Right lobe of liver (tissue), 6 donors: ENCODE data around the gene DSCAM. TPM values are rescaled to one million over a fixed set of nuclear protein-coding genes. Genes with fewer than 3 reads are reported as not detected.

Experiments used
- ATAC-seq, 4 donors: fragments of 200-7000 bp; cut with Tn5 transposase; one replicate each; pipeline ENCODE4 v1.9.1; 2020; ENCODE audit warnings: mild to moderate bottlenecking in 4 of 4, moderate library complexity in 4 of 4
- DNase-seq, 3 donors: peaks; one replicate each; pipeline ENCODE4 v3.0.0-alpha.2; 2020
- H3K27ac ChIP-seq, 3 donors: fragments of 200-600 bp; one replicate each; pipeline ENCODE4 v1.8.0; 2022
- H3K27me3 ChIP-seq, 2 donors: fragments of 200-600 bp; one replicate each; pipeline ENCODE4 v1.8.0; 2022
- H3K36me3 ChIP-seq, 4 donors: fragments of 200-600 bp; sonication (generic) in 1 of 4; one replicate each; pipeline versions ENCODE4 v1.5.1 to v1.8.0; 2017 to 2022; ENCODE audit warnings: control low read depth in 1 of 4
- H3K4me1 ChIP-seq, 4 donors: fragments of 200-600 bp; sonication (generic) in 1 of 4; one replicate each; pipeline versions ENCODE4 v1.5.1 to v1.8.0; 2017 to 2022; ENCODE audit warnings: control low read depth in 1 of 4
- H3K4me3 ChIP-seq, 3 donors: fragments of 200-600 bp; one replicate each; pipeline ENCODE4 v1.8.0; 2022
- H3K9me3 ChIP-seq, 4 donors: fragments of 200-600 bp; sonication (generic) in 1 of 4; one replicate each; pipeline versions ENCODE4 v1.5.1 to v1.8.0; 2017 to 2022; ENCODE audit warnings: control low read depth in 1 of 4
- CTCF ChIP-seq, 4 donors: fragments of 200-600 bp in 3 of 4; fragments of 450-650 bp in 1 of 4; IDR thresholded peaks; one replicate each; pipeline versions ENCODE4 v1.5.1 to v1.8.0; 2016 to 2022; ENCODE audit warnings: antibody characterized with exemption in 4 of 4, mild to moderate bottlenecking in 2 of 4
- POLR2A ChIP-seq: fragments of 450-650 bp; IDR thresholded peaks from one replicate; pipeline ENCODE4 v1.6.1; 2017; ENCODE audit warnings: antibody characterized with exemption, mild to moderate bottlenecking
- WGBS: methylation state at CpG from one replicate; pipeline ENCODE4 v1.1.6; 2018; ENCODE audit warnings: low coverage, low lambda C conversion rate; ENCODE audit not compliant: insufficient coverage; ENCODE audit errors: missing lambda C conversion rate; 5-methylcytosine and 5-hydroxymethylcytosine counted together
- intact Hi-C, 2 donors: fragments of 100-400 bp; cut with DNase I; formaldehyde crosslinking; loops; one replicate each; pipeline versions ENCODE4 v1.11.2 to v1.14.1; 2022
- total RNA-seq, 6 experiments: library from RNA; depleted of rRNA in 2 of 6; stranded (reverse); fragments of >200 nt in 2 of 6; fragmentation: NEBNext Ultra II Directional in 3 of 6; extraction: Animal tissue kit (Norgen Biotek cat#: 25700) in 3 of 6; gene quantifications; one replicate each; pipeline versions ENCODE4 v1.1.0 to v1.2.4, GENCODE V29; 2016 to 2023
- donor health status: DM: no; HTN: yes; CAD: no.
- donor health status: DM: no; HTN: no; CAD: no.
- donor health status: DM: no; HTN: no; CAD: no.
- donor health status: DM: no; HTN: yes; CAD: no.
- donor health status: DM: no; HTN: yes; CAD: no.

The DSCAM gene
- total RNA-seq, 6 experiments from 2014 or later: 0.04 to 0.16 (median 0.06) TPM; not detected in 2

GRCh38 chr21:40729761-40730425, 117.1 kb downstream of the DSCAM start:
- DNase-seq: no peak
- TF ChIP-seq POLR2A: no peak
- TF ChIP-seq CTCF (IDR thresholded peaks at IDR 0.05): no peak
- intact Hi-C loops: no loop called here
- WGBS: 67% methylated on average over 8 of the region's 8 CpGs
- no peak overlapping the region for H3K27ac ChIP-seq
- no peak overlapping the region for H3K4me3 ChIP-seq
- H3K36me3 ChIP-seq: no peaks in the 10 kb centered on the region
- no peaks in the 10 kb centered on the region for H3K9me3 ChIP-seq
- peaks cover 0 to 5% of the 10 kb centered on the region in 2 donors for H3K27me3 ChIP-seq
- no peaks in the 10 kb centered on the region for H3K4me1 ChIP-seq
- no peak for ATAC-seq

GRCh38 chr21:40723966-40724365, 123.0 kb downstream of the DSCAM start:
- TF ChIP-seq POLR2A (no peak), CTCF (IDR thresholded peaks at IDR 0.05) (no peak)
- no peak for DNase-seq
- peaks cover 0 to 5% of the 10 kb centered on the region in 2 donors for H3K27me3 ChIP-seq
- no peak for ATAC-seq
- H3K4me3 ChIP-seq: no peak overlapping the region
- WGBS: 68% methylated on average over 5 of the region's 5 CpGs
- H3K27ac ChIP-seq: no peak overlapping the region
- H3K4me1 ChIP-seq: no peaks in the 10 kb centered on the region
- H3K36me3 ChIP-seq: no peaks in the 10 kb centered on the region
- no peaks in the 10 kb centered on the region for H3K9me3 ChIP-seq
- intact Hi-C loops: no loop called here

- intact Hi-C loops: no loop called here
- DNase-seq (no peak), ATAC-seq (no peak)
- Histone ChIP-seq H3K27ac (no peak overlapping the region), H3K27me3 (peaks cover 0 to 5% of the 10 kb centered on the region in 2 donors), H3K9me3 (no peaks in the 10 kb centered on the region), H3K4me3 (no peak overlapping the region), H3K4me1 (no peaks in the 10 kb centered on the region), H3K36me3 (no peaks in the 10 kb centered on the region)
- WGBS: 95% methylated on average over 2 of the region's 2 CpGs
- TF ChIP-seq POLR2A: no peak
- no peak for TF ChIP-seq CTCF (IDR thresholded peaks at IDR 0.05)
Measured at GRCh38 chr21:40723317-40723716, 123.6 kb downstream of the DSCAM start.

- ATAC-seq (no peak), DNase-seq (no peak)
- Histone ChIP-seq H3K4me3 (no peak overlapping the region), H3K27ac (no peak overlapping the region), H3K4me1 (no peaks in the 10 kb centered on the region), H3K9me3 (no peaks in the 10 kb centered on the region), H3K36me3 (no peaks in the 10 kb centered on the region), H3K27me3 (no peaks in the 10 kb centered on the region)
- WGBS: 35% methylated on average over 1 of the region's 1 CpG
- intact Hi-C loops: no loop called here
- TF ChIP-seq POLR2A (no peak), CTCF (IDR thresholded peaks at IDR 0.05) (peak in 1 of 4 donors; percentile 7)
Measured at GRCh38 chr21:40719615-40720014, 127.3 kb downstream of the DSCAM start.
